CD4-positive, alpha-beta T cell treated with Interleukin-17A for 4 hours (primary cell): Measurements from ENCODE around the gene HECW1.
"Not testable (repeated sequence)": the region's sequence is repeated elsewhere in the genome, so short reads cannot be mapped to it uniquely, and the experiment has no call there.

Experiments
- DNase-seq: peaks from one replicate; pipeline ENCODE4 v3.0.0-alpha.2; 2020; ENCODE audit warnings: mixed read lengths

The HECW1 gene

GRCh38 chr7:43112459-43112940, at the start of gene HECW1:
Gene HECW1, plus strand, starts transcription at chr7:43112647. Its CDS starts 131,259 bp downstream, at chr7:43243906.
- no peak for DNase-seq

- DNase-seq, result no peak
Measured at GRCh38 chr7:43071604-43072003, 40.8 kb upstream of the HECW1 start.

- no peak for DNase-seq
Measured at GRCh38 chr7:43072530-43072929, 39.9 kb upstream of the HECW1 start.

- DNase-seq, result not testable (repeated sequence)
Measured at GRCh38 chr7:43073811-43074210, 38.6 kb upstream of the HECW1 start.

- no peak for DNase-seq
Measured at GRCh38 chr7:43076189-43076605, 36.2 kb upstream of the HECW1 start.

- no peak for DNase-seq
Measured at GRCh38 chr7:43076606-43077005, 35.8 kb upstream of the HECW1 start.

GRCh38 chr7:43077285-43077684, 35.2 kb upstream of the HECW1 start:
- no peak for DNase-seq

- DNase-seq, result no peak
Measured at GRCh38 chr7:43077732-43078391, 34.6 kb upstream of the HECW1 start.

GRCh38 chr7:43078794-43079193, 33.7 kb upstream of the HECW1 start:
- DNase-seq, result no peak

GRCh38 chr7:43081603-43082002, 30.8 kb upstream of the HECW1 start:
- DNase-seq, result no peak

- DNase-seq, result no peak
Measured at GRCh38 chr7:43083106-43083505, 29.3 kb upstream of the HECW1 start.

GRCh38 chr7:43085017-43085416, 27.4 kb upstream of the HECW1 start:
- DNase-seq, result no peak

GRCh38 chr7:43085992-43086391, 26.5 kb upstream of the HECW1 start:
- no peak for DNase-seq

- no peak for DNase-seq
Measured at GRCh38 chr7:43092819-43093218, 19.6 kb upstream of the HECW1 start.

GRCh38 chr7:43096875-43097274, 15.6 kb upstream of the HECW1 start:
- no peak for DNase-seq

GRCh38 chr7:43099750-43100149, 12.7 kb upstream of the HECW1 start:
- DNase-seq, result no peak

GRCh38 chr7:43104874-43105520, 7.5 kb upstream of the HECW1 start:
- no peak for DNase-seq

GRCh38 chr7:43105521-43106120, 6.8 kb upstream of the HECW1 start:
- DNase-seq, result no peak

- peak; percentile 23 for DNase-seq
Measured at GRCh38 chr7:43108255-43109011, 4.0 kb upstream of the HECW1 start.

GRCh38 chr7:43110791-43111535, 1.5 kb upstream of the HECW1 start:
- no peak for DNase-seq

- DNase-seq, result no peak
Measured at GRCh38 chr7:43111630-43112458, 603 bp upstream of the HECW1 start.
